ENCODE measurements around the gene ZDHHC19.
"Not testable (repeated sequence)": the region's sequence is repeated elsewhere in the genome, so short reads cannot be mapped to it uniquely, and the experiment has no call there.

ZDHHC19 gene

GRCh38 chr3:196203846-196204245 lies 7.4 kb downstream of the ZDHHC19 start:
- peak; percentile 19 for DNase-seq (ENCODE audit: low spot score)

GRCh38 chr3:196202516-196202970 lies 8.7 kb downstream of the ZDHHC19 start:
- DNase-seq (ENCODE audit: low spot score), result peak; percentile 42

- no peak for DNase-seq (ENCODE audit: low spot score)
These were observed 12.1 kb downstream of the ZDHHC19 start for GRCh38 chr3:196198771-196199753.

GRCh38 chr3:196198081-196198675 lies 13.0 kb downstream of the ZDHHC19 start:
- DNase-seq (ENCODE audit: low spot score), result no peak

GRCh38 chr3:196197524-196197923 lies 13.7 kb downstream of the ZDHHC19 start:
- no peak for DNase-seq (ENCODE audit: low spot score)

GRCh38 chr3:196195664-196196265 lies 15.4 kb downstream of the ZDHHC19 start:
- no peak for DNase-seq (ENCODE audit: low spot score)

- DNase-seq (ENCODE audit: low spot score), result no peak
These were observed 16.7 kb downstream of the ZDHHC19 start for GRCh38 chr3:196194542-196194915.

- DNase-seq (ENCODE audit: low spot score), result no peak
These were observed 17.3 kb downstream of the ZDHHC19 start for GRCh38 chr3:196193736-196194541.

GRCh38 chr3:196193133-196193735 lies 18.0 kb downstream of the ZDHHC19 start:
- no peak for DNase-seq (ENCODE audit: low spot score)

- no peak for DNase-seq (ENCODE audit: low spot score)
These were observed 18.6 kb downstream of the ZDHHC19 start for GRCh38 chr3:196192524-196193051.

GRCh38 chr3:196192036-196192523 lies 19.1 kb downstream of the ZDHHC19 start:
- DNase-seq (ENCODE audit: low spot score), result no peak

- no peak for DNase-seq (ENCODE audit: low spot score)
These were observed 21.4 kb downstream of the ZDHHC19 start for GRCh38 chr3:196189566-196190347.

- DNase-seq (ENCODE audit: low spot score), result no peak
These were observed 24.3 kb downstream of the ZDHHC19 start for GRCh38 chr3:196186651-196187573.

- no peak for DNase-seq (ENCODE audit: low spot score)
These were observed 26.3 kb downstream of the ZDHHC19 start for GRCh38 chr3:196184881-196185280.

- DNase-seq (ENCODE audit: low spot score), result not testable (repeated sequence)
These were observed 27.1 kb downstream of the ZDHHC19 start for GRCh38 chr3:196184169-196184432.

GRCh38 chr3:196181127-196181546 lies 30.1 kb downstream of the ZDHHC19 start:
- no peak for DNase-seq (ENCODE audit: low spot score)

GRCh38 chr3:196180346-196180745 lies 30.9 kb downstream of the ZDHHC19 start:
- no peak for DNase-seq (ENCODE audit: low spot score)

- DNase-seq (ENCODE audit: low spot score), result peak; percentile 94
These were observed 31.6 kb downstream of the ZDHHC19 start for GRCh38 chr3:196179380-196180308.
